Measurements from ENCODE around the gene PELI2.

DNA sequence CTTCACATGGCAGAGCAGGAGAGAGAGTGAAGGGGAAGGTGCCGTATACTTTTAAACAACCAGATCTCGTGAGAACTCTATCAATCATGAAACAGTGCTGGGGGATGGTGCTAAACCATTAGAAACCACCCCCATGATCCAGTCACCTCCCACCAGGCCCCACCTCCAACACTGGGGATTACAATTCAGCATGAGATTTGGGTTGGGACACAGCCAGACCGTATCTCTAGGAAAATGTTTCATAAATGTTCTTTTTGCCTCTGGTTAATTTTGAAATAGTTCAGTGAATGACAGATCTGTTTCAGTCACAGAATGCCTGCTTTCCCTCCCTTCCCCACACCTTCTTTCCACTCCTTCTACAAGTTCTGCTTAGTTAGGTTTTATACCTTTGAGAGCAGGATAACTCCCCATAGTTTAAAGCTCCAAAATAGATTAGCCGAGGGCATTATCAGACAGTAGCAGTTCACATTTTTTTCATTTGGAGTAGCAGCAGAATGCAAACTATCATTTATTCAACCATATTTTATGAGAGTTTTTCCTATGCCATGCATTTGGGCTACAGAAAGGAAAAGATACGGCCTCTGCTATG, 27.1 kb downstream of the PELI2 start:
- TF ChIP-seq, protein P1, sequence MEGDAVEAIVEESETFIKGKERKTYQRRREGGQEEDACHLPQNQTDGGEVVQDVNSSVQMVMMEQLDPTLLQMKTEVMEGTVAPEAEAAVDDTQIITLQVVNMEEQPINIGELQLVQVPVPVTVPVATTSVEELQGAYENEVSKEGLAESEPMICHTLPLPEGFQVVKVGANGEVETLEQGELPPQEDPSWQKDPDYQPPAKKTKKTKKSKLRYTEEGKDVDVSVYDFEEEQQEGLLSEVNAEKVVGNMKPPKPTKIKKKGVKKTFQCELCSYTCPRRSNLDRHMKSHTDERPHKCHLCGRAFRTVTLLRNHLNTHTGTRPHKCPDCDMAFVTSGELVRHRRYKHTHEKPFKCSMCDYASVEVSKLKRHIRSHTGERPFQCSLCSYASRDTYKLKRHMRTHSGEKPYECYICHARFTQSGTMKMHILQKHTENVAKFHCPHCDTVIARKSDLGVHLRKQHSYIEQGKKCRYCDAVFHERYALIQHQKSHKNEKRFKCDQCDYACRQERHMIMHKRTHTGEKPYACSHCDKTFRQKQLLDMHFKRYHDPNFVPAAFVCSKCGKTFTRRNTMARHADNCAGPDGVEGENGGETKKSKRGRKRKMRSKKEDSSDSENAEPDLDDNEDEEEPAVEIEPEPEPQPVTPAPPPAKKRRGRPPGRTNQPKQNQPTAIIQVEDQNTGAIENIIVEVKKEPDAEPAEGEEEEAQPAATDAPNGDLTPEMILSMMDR (conservative IDR thresholded peaks at IDR 0.05; ENCODE audit: low read depth in 2 of 2) = no peak
- TF ChIP-seq CREB1 (CRISPR knock-in tag; IDR thresholded peaks at IDR 0.05; ENCODE audit: low read depth) = no peak
- no peak for TF ChIP-seq EZH2phosphoT487 (IDR thresholded peaks at IDR 0.05; ENCODE audit: unreplicated experiment)
- TF ChIP-seq STAT1 (IDR thresholded peaks at IDR 0.05; ENCODE audit: unreplicated experiment) = no peak
- no peak for TF ChIP-seq EZH2 (IDR thresholded peaks at IDR 0.05; ENCODE audit: low read depth, unreplicated experiment)
- TF ChIP-seq POLR2AphosphoS5 (IDR thresholded peaks at IDR 0.05; ENCODE audit: low read depth) = no peak
- TF ChIP-seq, protein P2, sequence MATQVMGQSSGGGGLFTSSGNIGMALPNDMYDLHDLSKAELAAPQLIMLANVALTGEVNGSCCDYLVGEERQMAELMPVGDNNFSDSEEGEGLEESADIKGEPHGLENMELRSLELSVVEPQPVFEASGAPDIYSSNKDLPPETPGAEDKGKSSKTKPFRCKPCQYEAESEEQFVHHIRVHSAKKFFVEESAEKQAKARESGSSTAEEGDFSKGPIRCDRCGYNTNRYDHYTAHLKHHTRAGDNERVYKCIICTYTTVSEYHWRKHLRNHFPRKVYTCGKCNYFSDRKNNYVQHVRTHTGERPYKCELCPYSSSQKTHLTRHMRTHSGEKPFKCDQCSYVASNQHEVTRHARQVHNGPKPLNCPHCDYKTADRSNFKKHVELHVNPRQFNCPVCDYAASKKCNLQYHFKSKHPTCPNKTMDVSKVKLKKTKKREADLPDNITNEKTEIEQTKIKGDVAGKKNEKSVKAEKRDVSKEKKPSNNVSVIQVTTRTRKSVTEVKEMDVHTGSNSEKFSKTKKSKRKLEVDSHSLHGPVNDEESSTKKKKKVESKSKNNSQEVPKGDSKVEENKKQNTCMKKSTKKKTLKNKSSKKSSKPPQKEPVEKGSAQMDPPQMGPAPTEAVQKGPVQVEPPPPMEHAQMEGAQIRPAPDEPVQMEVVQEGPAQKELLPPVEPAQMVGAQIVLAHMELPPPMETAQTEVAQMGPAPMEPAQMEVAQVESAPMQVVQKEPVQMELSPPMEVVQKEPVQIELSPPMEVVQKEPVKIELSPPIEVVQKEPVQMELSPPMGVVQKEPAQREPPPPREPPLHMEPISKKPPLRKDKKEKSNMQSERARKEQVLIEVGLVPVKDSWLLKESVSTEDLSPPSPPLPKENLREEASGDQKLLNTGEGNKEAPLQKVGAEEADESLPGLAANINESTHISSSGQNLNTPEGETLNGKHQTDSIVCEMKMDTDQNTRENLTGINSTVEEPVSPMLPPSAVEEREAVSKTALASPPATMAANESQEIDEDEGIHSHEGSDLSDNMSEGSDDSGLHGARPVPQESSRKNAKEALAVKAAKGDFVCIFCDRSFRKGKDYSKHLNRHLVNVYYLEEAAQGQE (IDR thresholded peaks at IDR 0.05; ENCODE audit: unreplicated experiment) = no peak
- TF ChIP-seq ZNF114 (CRISPR knock-in tag; IDR thresholded peaks at IDR 0.05) = no peak
- no peak for TF ChIP-seq JUNB (IDR thresholded peaks at IDR 0.05; ENCODE audit: unreplicated experiment)
- TF ChIP-seq ZNF331 (CRISPR knock-in tag; IDR thresholded peaks at IDR 0.05; ENCODE audit: low read depth) = no peak

Measured in GM23338 (cell line).